Keratinocyte (primary cell): Measurements from ENCODE around the gene TFF3.

ENCODE experiments used
- CTCF ChIP-seq, 3 experiments: IDR thresholded peaks in 1 of 3; conservative IDR thresholded peaks in 1 of 3; optimal IDR thresholded peaks in 1 of 3; 2 replicates in 2 of 3; 3 replicates in 1 of 3; pipeline versions ENCODE3 to v1.5.1; 2011; ENCODE audit warnings: low read length in 3 of 3, mild to moderate bottlenecking in 3 of 3, moderate library complexity in 2 of 3, control low read depth in 1 of 3, inconsistent platforms in 1 of 3; ENCODE audit not compliant: insufficient read depth in 2 of 3; ENCODE audit errors: extremely low read depth in 1 of 3
- EZH2 ChIP-seq: IDR thresholded peaks from one replicate; pipeline ENCODE4 v1.6.1; 2012; ENCODE audit warnings: inconsistent platforms, mild to moderate bottlenecking, low read length, moderate library complexity

- TF ChIP-seq CTCF (optimal IDR thresholded peaks at IDR 0.05 in 1 of 3, IDR thresholded peaks at IDR 0.05 in 1 of 3, conservative IDR thresholded peaks at IDR 0.05 in 1 of 3; ENCODE audit: extremely low read depth in 1 of 3, insufficient read depth in 2 of 3, low read length in 3 of 3) (no peak), EZH2 (no peak)
Observed at GRCh38 chr21:42282715-42283114, 32.5 kb downstream of the TFF3 start.
